GM21529 (cell line): ENCODE results near the gene OST4.
"Not testable (repeated sequence)": the region's sequence is repeated elsewhere in the genome, so short reads cannot be mapped to it uniquely, and the experiment has no call there.

Experiments used
- ATAC-seq: cut with Tn5 transposase; IDR thresholded peaks from one replicate; pipeline ENCODE4 v1.9.1; 2021; ENCODE audit not compliant: unreplicated experiment

OST4 gene

DNA sequence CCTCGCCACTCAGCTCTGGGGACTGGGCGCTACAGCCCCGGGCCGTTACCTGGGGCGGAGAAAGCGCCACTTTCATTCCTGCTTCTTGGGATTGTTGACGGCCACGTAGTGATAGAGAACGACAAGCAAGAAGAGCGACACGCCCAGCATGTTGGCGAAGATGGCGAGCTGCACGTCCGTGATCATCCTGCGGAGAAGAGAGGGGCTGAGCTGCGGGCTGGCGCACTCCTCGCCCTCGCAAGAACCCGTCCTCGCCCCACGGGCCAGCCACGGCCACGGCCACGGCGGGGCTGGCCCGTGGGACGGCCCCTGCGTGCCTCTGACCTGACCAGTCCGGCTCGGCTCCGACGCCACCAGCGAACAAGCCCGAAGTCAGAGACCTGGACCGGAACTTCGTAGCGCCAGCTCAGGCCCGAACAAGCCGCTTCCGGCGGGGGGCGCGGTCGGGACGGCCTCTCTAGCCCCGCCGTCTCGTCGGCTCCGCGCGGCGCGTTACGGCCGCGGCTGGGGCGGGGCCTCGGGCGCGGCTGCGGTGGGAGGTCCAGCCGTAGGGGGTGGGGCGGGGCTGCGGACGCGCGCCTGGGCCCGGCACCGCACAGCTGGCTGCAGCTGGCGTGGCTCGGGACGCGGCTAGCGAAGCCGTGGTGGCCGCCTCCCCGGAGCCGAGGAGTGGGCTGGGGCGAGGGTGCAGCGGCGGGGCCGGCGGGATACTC, at the start of gene OST4:
Gene OST4 (minus strand): TSS at position 378 of the 713 bp plus-strand sequence.
- ATAC-seq: peak; percentile 79

DNA sequence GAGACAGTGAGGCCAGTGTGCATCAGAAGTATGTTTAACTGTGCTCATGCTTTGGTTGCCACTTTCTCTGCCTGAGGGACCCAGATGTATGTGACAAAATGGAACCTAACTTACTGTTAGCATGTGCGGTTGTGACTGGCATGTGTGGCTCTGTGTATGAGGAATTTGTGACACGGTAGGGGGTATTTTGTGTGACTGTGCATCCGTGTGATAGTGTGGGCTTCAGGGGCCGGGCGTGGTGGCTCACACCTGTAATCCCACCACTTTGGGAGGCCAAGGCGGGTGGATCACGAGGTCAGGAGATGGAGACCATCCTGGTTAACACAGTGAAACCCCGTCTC, 47.8 kb upstream of the OST4 start:
- ATAC-seq: not testable (repeated sequence)

GRCh38 chr2:27118525-27119329, 47.3 kb upstream of the OST4 start, which contains the start of gene CGREF1:
Gene CGREF1, minus strand, starts transcription at chr2:27119128. Its CDS starts 14,762 bp downstream, at chr2:27104366.
- no peak for ATAC-seq

GRCh38 chr2:27117995-27118524, 46.6 kb upstream of the OST4 start:
- ATAC-seq: no peak

DNA sequence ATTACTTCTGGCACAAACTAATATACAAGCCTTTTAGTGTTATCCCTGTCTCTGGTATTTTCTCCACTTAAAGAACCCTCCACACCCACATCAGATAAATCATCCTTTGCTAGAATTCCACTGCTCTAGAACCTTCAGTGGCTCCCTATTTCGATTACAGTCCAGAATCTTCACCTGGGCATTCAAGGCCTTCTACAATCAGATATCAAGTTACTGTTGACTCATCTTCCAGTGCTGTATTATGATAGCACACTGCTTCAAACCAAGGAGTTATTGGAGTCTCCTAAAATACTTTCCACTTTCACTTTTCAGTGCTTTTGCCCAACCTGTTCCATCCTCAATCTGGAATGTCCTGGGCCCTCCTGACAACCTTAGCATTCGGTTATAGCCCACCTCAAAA, 44.1 kb upstream of the OST4 start:
- no peak for ATAC-seq

- ATAC-seq: not testable (repeated sequence)
Observed at GRCh38 chr2:27111392-27112078, 40.1 kb upstream of the OST4 start.

DNA sequence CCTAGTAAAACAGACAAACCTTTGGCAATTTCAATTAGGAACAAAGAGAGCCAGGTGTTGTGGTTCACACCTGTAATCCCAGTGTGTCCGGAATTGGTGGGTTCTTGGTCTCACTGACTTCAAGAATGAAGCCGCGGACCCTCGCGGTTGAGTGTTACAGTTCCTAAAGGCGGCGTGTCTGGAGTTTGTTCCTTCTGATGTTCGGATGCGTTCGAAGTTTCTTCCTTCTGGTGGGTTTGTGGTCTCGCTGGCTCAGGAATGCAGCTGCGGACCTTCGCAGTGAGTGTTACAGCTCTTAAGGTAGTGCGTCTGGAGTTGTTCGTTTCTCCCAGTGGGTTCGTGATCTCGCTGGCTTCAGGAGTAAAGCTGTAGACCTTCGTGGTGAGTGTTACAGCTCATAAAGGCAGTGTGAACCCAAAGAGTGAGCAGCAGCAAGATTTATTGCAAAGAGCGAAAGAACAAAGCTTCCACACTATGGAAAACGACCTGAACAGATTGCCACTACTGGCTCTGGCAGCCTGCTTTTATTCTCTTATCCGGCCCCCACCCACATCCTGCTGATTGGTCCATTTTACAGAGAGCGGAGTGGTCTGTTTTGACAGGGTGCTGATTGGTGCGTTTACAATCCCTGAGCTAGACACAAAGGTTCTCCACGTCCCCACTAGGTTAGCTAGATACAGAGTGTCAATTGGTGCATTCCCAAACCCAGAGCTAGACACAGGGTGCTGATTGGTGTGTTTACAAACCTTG, 39.3 kb upstream of the OST4 start:
- not testable (repeated sequence) for ATAC-seq

DNA sequence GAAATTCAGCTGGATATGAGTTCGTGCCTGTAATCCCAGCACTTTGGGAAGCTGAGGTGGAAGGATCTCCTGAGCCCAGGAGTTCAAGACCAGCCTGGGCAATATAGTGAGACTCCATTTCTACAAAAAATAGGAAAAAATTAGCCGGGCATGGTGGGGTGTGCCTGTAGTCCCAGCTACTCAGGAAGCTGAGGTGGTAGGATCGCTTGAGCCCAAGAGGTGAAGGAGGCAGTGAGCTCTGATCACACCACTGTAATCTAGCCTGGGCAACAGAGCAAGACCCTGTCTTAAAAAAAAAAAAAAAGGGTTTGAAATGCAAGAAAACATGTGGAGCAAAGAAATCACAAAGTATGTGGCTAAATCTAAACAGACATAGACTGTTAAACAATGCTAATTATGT, 37.6 kb upstream of the OST4 start:
- no peak for ATAC-seq

DNA sequence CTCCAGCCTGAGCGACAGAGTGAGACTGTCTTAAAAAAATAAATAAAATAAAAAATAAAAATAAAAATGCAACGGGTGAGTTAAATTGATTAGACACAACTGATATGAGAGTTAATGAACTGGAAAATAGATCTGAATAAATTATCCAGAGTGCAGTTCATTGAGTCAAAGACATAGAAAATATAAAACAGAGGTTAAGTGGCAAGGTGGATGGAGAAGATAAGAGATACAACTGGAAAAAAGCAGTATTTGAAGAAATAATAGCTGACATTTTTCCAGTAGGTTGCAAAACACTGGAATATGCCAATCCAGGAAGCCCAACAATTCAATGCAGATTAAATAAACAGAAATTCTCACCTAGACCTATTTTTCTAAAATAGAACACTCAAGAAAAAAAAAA, 36.8 kb upstream of the OST4 start:
- ATAC-seq: no peak

DNA sequence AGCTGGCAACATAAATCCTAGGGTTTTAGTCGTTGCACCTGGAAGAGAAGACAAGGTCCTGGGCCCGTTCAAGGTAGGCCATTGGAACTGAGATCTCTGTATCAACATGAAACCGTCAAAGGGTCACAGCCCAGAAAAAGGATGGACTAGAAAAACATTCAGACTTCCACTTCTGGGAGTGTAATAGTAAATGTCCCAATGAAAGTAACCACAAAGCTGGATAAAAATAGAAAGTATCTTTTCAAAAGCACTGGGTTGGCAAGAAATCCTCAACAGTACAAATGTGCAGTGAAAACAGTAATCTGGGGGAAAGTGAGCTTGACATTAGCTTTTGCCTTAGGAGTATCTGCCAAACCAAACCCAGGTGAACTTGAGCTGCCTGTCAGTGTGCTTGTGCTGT, 34.5 kb upstream of the OST4 start:
- ATAC-seq: no peak

- no peak for ATAC-seq
Observed at GRCh38 chr2:27102329-27102728, 30.9 kb upstream of the OST4 start.

GRCh38 chr2:27100036-27100435, 28.6 kb upstream of the OST4 start:
- ATAC-seq: no peak

- no peak for ATAC-seq
Observed at GRCh38 chr2:27099334-27099955, 28.0 kb upstream of the OST4 start.

GRCh38 chr2:27097341-27097740, 25.9 kb upstream of the OST4 start:
- no peak for ATAC-seq

DNA sequence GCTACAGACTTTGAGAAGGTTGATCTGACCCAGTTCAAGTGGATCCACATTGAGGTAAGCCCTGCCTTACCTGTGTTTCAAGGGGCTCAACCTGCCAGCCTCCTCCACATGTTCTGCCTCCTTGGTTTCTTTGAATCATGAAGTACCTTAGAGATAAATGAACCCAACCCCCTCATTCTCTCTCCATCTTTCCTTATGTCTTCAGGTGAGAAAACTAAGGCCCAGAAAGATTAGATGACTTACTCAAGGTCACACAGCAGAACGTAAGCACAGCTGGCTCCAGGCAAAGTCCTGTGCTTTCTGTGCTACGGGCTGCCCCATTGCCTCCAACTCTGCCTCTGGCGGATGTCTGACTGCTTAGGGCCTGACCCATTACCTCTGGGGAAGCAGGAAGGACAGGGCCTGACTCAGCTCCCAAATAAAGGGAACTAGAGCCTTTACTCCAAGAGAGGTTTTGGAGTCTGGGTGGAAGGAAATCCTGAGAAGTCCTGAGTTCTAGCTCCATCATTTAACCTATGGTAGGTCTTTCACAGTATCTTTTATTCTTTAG, 25.4 kb upstream of the OST4 start:
- ATAC-seq: no peak

DNA sequence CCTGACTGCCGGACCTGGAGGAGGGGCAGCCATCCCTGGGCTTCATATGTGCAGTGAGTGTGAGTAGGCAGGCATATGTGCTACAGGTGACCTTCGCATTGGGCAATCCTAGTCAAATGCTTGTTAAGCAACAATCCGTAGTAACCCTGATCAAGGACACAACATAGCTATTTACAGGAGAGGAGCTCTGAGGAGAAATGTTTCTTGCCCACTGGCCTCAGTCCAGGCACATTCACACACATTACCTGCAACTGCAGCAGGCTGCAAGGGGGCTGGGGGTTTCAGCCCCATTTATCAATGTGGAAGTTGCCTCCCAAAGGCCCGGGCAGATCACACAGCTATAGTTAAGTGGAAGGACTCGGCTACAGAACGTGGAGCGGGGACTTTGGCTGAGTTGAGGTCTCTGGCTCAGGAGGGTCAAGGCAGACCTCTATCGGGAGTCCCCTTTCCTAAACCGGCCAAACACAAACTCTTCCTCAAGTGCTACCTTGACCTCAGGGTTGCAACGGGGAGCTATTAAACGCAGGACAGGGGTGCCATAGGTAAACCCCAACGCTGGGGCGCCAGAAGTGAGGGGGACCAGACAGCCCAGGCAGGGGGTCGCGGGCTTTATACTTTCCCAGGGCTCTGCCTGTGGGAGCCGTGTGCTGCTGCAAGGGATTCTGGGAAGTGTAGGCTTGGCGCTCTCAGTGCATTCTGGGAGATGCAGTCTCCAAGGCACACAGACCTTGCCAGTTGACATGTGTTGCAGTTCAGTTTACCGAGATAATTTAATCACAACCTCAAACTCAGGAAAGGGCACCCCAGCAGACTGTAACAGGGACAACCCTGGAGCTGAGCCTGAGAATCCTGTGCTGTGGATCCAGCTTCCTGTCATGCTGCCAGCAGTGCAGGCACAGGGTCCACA, 24.5 kb upstream of the OST4 start:
- ATAC-seq: no peak

GRCh38 chr2:27095427-27095744, 23.9 kb upstream of the OST4 start:
- ATAC-seq: no peak

- no peak for ATAC-seq
Observed at GRCh38 chr2:27094353-27094984, 23.0 kb upstream of the OST4 start.
